ENCODE data around the gene APMAP.

The APMAP gene

DNA sequence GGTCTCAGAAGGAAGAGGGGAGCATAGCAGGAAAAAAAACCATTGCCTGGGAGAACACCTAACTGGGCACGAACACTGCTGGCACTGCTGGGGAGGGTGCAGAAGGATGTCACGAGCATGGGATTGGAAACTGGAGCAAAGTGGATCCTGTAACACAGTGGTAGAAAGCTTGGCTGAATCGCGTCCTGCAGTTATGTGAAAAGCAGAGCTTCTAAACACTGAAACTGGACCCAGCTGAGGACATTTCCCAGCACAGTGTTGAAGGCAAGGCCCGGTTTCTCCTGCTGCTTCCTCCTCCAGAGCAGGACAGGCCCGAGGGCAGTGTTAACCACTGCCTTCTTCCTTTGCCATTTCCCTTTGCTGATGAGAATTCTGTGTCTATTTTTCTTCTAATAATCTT lies 6.7 kb downstream of the APMAP start:
- DNase-seq: no peak

DNA sequence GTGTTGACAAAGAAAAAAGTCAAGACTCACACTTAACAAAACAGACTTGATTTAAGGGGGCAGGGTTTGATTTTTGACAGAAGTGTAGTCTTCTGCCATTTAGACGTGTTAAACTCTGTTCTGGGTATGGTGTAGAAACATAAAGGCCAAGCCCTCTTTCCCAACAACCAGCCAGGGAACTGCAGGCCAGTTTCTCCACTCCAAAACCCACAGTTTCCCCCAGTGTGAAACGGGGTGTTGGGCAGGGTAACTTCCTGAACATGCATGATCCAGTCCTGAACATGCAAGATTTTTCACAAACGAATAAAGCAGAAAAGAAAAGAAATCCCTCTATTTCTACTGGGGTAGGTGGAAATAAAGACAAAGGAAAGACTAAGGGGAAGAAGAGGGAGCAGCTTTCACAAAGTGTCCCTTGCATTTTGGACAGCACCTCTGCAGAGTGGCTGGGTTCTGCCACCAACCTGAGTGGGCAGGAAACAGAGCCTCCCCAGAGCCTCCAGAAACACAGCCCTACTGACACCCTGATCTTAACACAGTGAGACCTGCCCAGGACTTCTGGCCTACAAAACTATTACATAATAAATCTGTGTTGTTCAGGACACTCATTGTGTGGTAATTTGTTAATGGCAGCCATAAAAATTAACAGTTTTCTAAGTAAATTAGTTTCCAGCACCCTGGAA lies 7.5 kb downstream of the APMAP start:
- DNase-seq: no peak

DNA sequence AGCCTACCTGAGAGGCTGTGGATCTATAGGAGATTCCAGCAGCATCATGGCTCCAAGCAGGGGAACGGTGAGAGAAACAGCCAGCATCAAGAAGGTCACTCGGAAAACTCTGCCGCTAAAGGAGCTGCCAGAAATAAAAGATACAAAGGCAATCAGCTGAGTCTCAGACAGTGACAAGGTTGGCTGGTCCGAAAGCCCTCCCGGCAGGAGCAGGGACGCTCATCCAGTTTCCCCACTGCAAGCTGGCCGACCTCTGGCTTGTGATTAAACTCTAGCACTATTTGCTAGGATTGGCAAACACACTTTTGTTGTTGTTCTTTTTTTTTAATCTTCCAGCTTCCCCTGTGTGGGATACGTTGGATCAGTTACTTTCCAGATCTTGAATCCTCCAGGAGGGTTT lies 8.7 kb downstream of the APMAP start:
- no peak for DNase-seq

DNA sequence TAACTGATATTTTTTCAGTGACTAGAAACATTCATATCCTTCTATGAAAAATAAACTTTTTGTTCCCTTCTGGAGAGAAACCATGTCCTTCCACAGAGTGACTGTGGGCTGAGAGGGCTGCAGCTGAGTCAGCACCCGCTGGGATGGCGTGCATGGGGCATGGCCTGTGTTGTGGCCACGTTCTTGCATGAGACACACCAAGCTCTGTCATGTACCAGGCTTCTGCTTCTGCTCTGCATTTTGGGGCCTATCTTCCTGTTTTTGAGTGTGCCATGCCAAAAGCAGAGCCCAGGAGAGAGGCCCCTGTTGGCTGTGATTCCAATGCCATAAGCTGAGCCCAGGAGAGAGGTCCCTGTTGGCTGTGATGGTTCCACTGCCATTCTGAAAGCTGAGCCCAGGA lies 10.8 kb downstream of the APMAP start:
- no peak for DNase-seq

DNA sequence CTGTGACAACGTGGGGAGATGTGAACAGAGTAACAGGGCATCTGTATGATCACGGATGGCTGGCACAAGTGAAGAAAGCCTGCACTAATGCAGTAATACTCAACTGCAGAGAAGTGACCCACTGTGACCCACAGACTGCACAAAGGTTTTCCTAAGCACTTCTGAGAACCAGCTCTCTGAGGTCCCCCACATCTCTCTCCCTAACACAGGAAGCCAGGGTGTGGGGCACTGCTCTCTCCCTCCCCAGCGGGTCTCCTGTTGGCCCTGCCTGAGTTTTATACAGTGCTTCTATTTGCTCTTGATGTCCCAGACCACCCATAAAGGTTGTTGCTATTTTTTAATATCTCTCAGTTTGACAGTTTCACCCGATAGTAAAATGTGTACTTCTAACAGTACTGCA lies 11.3 kb downstream of the APMAP start:
- no peak for DNase-seq

DNA sequence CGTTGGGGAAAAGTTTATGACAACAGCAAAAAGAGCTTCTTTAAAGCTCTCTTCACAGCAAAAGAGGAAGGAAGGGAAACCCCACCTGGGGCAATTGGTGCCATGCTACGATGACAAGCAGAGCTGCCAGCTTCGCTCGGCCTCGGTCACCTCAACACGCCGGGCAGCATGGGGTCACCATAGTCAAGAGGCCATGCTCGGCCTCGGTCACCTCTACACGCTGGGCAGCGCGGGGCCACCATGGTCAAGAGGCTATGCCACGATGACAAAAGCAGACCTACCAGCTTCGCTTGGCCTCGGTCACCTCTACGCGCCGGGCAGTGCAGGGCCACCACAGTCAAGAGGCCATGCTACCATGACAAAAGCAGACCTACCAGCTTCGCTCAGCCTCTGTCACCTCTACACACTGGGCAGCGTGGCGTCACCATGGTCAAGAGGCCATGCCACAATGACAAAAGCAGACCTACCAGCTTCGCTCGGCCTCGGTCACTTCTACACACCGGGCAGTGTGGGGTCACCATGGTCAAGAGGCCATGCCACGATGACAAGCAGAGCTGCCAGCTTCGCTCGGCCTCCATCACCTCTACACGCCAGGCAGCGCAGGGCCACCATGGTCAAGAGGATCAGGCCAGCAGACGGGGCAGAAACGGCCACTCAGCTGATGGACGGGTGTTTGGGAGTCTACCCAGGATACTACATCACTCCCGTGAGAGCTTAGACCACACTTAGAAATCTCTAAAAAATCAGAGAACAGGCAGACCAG lies 12.1 kb downstream of the APMAP start:
- no peak for DNase-seq

DNA sequence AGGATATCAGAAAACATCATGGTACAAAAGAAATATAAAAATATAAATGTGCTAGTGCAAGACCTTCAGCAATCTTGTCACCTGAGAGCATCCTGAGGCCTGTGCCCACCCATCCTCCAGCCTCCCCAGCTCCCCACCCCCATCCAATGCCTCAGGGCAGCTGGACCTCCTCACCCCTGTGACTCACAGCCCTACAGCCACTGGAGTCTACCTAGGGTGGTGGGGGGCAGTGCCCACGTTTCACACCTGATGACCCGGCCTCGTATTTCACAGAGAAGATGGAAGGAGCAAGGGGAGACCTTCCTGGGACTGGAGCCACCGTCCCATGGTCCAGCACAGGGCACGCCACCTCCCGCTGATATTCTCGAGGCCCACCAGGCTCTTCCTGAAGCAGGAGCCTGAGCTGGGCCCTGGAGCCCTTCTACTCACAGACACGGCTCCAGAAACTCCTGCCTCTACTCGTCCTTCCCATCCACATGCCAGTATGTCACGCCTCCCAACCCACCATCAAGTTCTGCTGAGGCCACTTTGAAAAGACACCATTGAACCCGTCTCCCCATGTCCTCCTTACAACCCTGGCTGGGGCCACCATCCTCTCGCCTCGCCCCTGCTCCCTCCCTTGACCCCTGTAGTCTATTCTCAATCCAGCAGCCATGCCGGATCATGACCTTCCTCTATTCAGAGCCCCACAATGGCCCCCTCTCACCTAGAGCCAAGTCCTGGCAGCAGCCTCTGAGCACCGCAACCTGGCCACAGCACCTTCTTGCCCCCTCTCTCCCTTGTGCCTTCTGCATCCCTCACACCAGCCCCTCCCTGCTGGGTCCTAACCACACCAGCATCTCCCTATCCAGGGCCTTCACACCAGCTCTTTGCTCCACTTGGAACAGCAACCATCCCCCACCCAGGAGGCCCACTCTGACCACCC lies 13.3 kb downstream of the APMAP start:
- DNase-seq: no peak

DNA sequence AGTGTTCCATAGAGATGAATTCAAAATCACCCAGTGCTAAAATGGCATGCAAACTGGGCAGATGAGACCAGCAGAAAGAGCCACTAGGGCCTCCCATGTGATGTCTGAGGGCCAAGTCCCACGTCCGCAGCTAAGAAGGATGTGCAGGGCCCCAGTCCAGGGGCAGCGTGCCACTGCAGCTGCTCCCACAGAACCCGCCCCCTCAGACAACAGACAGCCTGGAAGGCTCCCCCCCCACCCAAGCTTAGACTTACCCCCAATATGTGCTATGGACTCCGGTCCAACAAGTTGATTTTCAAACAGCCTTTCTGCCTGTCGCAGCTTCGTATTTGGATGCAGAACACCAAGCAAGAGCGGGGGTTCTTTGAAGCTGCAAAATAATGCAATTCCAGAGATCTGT lies 14.0 kb downstream of the APMAP start:
- DNase-seq: no peak

DNA sequence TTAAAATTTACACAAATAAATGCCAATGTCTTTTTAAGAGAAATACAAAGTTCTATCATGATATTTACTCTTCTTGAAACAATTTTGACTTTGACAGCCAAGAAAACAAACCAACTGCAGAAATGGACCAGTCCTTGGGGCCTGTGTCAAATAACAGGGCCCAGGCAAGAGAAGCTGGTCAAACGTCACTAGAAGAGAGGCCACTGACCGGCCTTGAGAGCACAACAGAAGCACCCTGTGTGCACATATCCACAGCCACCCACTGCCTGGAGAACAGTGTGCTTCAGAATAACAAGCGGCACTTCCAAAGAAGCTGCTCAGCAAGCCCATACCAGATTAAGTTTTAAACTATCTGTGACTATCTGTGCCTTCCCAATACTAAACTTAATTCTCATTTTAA lies 14.8 kb downstream of the APMAP start:
- DNase-seq: no peak

DNA sequence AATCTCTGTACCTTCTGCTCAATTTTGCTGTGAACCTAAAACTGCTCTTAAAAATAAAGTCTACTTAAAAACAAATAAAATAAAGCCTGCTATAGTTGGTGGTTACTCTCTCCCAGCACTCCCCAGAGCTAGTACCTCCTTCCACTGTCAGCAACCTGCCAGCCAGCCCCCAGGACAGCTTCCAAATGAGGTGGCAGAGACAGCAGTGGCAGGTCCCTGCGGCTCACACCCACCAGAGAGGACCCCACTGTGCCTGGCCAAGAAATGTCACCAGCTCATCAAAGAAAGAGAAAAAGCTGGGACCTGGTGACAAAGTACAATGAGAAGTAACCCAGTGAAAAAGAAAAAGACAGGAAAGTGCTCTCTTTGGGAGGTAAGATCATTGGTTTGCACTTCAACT lies 15.2 kb downstream of the APMAP start:
- no peak for DNase-seq

DNA sequence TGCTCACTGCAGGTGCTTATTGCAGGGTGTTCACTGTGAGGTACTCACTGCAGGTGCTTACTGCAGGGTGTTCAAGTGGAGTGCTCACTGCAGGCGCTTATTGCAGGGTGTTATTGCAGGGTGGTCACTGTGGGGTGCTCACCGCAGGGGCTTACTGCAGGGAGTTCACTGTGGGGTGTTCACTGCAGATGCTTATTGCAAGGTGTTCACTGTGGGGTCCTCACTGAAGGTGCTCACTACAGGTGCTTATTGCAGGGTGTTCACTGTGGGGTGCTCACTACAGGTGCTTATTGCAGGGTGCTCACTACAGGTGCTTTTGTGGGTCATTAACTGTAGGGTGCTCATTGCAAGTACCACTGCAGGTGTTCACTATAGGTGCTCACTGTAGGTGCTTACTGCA lies 20.2 kb downstream of the APMAP start:
- DNase-seq: no peak

DNA sequence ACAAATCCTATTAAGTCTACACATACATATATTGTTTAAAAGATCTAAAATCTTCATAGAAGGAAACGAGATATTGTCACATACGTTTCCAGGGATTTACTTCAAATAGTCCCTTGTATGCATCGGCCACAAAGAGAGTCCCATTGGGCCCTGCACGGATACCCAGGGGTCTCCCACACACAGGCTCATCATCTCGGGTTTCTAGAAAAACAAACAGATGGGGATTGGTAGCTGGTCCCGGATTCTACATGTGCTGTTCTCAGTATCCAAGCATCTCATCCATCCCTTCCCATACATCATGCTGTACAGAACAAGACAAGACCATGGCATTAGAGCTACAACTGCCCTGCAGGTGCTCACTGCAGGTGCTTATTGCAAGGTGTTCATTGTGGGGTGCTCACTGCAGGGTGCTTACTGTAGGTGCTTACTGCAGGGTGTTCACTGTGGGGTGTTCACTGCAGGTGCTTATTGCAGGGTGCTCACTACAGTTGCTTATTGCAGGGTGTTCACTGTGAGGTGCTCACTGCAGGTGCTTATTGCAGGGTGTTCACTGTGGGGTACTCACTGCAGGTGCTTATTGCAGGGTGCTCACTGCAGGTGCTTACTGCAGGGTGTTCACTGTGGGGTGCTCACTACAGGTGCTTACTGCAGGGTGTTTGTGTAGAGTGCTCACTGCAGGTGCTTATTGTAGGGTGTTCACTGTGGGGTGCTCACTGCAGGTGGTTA lies 21.0 kb downstream of the APMAP start:
- no peak for DNase-seq

DNA sequence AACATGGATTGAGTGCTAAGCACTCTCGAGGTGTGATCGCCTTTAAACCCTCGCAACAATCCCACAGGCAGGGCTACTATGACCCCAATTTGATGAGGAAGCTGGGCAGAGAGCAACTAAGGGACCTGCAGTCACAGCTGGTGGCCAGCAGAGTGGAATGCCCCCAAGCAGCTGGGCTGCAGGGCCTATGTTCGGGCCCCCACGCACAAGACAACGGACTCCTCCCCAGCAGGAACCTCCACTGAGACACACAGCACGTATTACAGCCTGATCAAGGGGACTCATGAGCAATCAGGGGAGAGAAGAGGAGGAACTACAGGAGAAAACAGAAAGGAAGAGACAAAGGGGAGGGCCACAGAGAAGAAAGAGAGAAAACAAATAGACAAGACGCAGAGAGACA lies 21.8 kb downstream of the APMAP start:
- no peak for DNase-seq

DNA sequence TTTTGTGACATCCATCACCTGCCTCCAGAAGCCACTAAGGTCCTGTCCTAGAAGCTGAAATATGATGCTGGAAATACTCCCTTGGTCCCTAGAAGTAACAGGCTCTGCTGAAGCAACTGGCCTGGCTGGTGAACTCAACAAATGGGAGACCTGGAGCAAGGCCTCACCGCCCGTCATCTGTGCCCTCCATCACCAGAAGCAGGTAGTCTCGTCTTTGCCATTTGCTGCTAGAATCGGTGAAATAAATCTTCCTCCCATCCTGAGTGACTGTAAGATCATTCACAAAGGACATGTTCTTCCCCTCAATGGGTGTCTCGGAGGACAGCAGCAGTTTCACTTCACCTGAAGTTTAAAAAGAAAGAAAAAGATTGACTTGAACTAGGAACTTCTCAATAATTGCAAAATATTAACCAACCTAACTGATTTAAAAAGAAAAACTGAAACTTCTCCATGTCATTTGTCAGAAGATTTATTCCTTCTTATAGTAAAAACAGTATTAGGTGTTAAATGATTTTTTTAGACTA lies 22.5 kb downstream of the APMAP start:
- DNase-seq: no peak

DNA sequence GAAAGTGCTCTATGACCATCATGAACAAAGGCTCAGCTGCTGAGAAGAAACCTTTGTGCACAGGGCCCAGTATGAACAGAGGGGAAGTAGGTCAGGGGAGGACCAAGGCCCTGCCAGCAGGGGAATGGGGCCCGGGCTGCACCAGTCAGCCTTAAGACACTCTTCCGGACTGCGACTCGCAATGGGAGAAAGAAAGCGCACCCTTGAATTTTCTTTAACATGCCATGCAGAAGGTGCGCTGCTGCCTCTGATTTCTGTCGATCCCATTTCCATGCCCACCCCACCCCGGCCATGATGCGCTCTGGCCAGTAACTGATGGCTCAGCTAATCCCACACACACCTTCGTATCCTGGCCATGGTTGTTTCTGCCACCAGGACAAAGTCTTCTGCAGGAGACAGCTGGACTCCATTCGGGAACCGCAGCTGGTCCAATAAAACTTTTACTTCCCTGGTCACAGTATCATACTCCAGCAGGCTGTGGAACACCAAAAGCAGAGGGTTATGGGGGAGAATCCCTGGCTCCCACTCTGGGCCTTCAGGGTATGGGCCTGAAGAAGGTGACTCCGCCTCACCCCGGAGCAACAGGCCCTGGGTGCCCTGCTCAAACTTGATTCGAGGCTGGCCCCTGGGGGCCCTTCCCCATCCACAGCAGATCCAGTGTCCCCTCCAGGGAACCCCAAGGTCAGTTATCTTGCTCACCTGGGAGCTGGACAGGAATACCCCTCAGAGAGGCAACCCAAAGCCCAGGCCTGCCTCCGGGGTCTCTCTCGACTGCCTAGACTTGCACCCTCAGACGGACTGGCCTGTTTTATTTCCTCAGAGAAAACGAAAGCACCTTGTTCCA lies 23.1 kb downstream of the APMAP start:
- DNase-seq: no peak

DNA sequence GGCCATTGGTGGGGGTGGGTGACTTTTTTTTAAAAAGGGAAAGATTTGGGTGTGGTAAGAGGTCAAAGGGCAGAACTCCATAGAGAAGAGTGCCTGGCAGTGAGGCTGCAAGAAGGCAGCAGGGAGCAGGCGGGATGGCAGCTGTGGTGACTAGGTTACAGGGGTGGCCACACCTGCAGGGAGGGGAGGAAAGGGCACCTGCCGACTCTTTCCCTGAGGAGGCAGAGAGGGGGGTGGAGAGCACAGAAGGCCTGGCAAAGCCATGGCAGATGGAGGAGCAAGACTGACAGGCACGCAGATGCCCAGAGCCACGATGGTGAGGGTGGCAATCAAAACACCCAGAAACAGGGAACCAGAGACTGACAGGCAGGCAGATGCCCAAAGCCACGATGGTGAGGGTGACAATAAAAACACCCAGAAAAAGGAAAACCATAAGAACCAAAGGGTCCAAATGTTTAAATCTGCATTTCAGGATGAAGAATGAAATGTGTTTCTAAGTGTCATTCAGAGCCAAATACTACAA lies 24.2 kb downstream of the APMAP start:
- no peak for DNase-seq

DNA sequence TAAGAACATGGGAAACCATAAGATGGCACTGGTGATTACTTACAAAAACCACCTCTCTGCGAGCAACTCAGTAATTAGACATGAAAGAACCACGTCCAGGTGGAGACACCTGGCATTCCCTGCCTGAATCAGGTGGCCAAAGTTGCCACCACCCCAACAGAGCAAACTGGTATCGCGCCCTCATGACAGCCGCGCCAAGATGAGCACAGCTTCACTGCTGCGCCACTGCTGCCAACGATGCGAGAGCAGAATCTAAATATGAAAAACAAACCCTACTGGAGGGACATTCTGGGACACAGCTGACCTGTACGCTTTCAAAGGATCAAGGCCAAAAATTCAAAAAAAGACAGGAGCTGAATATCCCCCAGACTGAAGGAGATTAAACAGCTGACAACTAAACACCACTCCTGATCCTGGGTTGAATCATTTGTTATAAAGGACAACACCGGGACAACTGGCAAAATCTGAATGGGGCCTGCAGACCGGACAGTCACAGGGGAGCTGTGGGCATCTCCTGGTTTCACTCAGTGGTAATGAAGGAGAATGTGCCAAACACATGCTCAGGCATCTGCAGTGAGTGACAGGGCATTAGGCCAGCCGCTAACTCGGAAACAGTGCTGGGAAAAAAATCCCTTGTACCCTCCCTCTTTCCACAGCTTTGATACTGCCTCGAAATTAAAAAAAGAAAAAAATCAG lies 26.1 kb downstream of the APMAP start:
- no peak for DNase-seq

DNA sequence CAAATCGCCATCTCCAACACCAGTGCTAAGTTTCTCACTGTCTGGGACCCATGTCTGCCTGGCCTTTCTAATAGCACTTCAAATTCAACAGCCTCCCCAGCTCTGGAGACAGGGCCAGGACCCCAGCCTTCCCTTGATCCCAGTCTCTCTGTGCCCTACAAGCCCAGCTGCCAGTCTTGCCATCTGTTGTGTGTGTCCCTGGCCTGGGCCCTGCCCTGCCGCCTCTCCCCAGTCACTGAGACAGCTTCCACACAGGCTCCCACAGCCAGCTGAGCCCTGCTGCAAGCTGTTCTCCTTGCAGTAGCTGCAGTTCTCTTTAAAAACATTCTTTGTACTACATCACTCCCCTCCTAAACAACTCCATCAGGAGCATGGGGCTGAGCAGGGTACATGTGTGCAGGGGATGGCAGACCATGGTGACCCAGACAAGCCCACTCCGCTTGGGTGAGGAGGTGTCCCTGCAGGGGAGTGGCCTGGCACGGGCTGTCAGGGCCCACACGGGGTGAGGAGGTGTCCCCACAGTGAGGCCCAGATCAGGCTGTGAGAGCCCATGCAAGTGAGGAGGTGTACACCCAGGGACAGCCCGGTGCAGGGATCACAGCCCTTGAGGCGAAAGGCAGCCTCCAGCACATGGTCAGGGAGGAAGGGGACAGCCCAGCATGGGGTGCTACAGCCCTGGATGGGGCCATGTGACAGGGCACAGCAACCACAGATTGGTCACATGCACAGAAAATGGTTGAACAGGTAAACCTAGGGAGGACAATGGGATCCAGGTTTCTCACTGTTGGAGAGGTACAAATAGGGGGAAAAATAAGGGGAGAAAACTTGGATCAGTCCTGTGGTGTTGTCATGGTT lies 27.3 kb downstream of the APMAP start:
- no peak for DNase-seq

DNA sequence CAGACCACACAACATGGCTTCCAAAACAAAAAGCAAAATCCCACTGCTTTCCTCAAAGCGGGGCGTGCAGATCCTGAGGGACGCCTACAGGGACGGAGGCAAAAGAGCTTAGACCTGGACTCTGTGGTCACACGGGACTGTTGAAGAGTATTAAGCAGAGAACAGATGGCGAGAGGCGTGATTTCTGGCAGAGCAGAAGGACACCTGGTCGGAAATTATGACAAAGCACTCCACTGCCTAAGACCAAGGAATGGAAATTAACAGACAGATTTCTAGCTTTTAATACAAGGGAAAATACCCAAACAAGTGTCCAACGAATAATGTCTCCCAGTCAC lies 28.1 kb downstream of the APMAP start:
- DNase-seq: no peak

Data from CD4-positive, alpha-beta T cell treated with Interleukin-12 subunit alpha and Interleukin-12 subunit beta, for 1 hour (primary cell).